GF-D8 (cell line): Measurements from ENCODE around the gene FTO.
A peak's percentile ranks its signal among the peaks of the same experiment; 100 is the strongest.

ENCODE experiments used
- DNase-seq: peaks from one replicate; lab custom pipeline; 2025; lab: John Stamatoyannopoulos, UW

FTO gene

DNA sequence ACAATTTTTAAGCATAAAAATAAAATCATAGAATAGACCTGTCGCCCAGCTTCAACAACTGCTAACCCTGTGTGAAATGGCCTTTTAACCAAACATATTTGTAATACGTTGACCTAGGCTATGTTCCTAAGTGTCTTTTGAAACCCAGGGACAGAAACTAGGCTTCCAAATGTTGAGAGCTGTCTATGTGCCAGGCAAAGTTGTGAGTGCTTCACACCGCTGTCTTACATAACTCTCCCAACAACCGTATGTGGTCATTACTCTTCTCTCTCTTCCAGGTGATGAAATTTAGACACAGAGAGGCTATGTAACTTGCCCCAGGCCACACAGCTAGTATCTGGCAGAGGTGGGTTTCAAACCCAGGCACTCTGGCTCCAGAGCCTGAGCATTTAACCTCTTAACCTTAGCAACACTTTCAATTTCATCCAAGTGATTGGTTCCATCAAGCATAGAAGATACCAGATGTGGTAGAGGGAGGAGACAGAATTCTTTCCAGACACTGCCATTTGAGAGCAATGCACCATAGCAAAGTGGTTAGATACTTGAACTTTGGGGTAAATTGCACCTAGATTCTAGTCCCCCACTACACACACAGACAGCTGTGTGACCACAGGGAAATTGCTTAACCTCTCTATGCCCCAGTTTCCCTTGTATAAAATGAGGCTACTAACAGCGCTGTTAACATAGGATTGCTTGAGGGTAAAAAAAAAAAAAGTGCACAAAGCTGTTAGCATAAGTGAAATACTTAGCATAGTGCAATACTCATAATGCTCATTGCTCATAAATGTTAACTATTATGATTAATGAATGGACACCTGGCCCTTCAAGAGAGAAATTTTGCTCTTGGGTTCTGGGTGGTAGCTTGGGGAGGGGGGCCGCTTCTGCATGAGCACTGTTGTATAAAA, 422.0 kb downstream of the FTO start:
- peak; percentile 62 for DNase-seq

GRCh38 chr16:54126907-54127306, 423.0 kb downstream of the FTO start:
- DNase-seq, result no peak

DNA sequence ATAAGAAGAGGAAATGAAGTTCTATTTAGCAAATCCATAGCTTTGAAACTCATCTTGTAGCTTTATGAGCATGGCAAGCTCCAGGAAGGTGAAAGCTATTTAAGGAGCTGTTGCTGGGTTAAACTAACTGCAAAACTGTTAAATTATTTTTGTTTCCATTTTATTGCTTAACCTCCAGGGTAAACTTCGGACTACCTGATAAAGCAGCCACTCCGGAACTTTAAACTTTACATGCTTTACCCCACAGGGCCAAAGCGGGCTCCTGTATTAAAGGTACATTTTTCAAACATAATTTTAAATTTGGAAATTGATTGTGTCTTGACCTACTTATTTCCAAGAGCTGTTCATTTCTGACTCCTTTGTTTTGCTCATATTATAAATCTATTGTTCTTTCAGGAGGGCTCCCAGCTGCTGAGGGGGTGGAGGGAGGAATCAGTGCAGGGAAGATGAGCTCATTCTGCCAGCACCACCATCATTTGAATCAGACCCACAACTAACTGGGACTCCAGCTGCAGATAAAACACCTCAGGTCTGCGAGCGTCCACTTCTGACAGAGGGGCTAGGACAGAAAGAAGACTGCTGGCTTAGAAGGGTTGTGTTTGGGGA, 424.8 kb downstream of the FTO start:
- DNase-seq, result no peak

DNA sequence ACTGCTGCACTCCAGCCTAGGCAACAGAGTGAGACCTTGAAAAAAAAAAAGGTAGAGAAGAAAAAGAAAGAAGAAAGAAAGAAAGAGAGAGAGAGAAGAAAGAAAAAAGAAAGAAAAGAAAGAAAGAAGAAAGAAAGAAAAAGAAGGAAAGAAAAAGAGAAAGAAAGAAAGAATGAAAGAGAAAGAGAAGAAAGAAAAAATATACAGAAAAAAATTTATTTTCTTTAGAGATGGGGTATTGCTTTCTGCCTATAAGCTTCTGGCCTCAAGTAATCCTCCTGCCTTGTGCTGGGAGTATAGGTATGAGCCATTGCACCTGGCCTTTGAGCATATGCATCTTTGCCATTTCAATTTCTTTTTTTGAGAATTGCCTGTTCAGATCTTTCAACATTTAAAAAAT, 425.9 kb downstream of the FTO start:
- no peak for DNase-seq

- DNase-seq, result peak; percentile 81
Measured at GRCh38 chr16:54135361-54136275, 431.7 kb downstream of the FTO start.

GRCh38 chr16:54136276-54136625, 432.3 kb downstream of the FTO start:
- no peak for DNase-seq

DNA sequence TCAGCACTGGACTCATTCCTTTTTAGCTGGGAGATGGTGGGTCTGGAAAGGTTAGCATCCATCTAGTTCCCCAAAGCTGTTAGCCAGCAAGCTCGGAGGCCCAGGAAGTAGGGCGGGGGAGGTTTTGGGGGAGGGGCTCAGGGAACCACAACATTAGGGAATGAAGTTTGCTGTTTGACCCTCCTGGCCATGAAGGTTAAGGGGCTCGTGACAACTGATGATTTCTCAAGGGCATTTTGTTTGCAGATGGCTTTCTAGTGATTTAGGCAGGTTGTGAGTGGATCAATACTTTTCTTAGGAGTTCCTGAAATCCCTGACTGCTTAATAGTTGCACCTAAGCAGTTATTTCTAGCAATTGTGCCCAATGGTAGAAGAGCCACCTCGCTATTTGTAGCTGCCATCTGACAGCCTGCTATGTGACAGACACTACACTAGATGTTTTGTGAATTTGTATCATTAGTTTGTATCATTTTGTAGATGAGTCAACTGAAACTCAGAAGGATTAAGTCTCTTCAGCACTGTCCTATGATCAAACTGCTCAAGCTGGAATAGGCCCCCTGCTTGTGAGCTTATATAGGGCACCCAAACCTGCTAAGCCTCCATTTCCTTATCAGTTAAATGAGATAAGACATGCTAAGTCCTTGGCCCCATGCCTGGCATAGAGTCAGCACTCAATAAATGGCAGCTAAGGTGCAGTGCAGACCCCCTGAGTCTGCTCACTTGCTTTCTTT, 436.3 kb downstream of the FTO start:
- DNase-seq, result no peak

DNA sequence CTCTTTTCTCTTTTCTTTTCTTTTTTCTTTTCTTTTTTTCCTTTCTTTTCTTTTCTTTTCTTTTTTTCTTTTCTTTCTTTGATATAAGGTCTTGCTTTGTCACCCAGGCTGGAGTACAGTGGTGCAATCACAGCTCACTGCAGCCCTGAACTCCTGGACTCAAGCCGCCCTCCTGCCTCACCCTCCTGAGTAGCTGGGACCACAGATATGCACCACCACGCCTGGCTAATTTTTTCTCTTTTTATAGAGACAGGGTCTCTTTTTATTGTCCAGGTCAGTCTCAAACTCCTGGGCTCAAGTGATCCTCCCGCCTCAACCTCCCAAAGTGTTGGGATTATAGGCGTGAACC, 436.8 kb downstream of the FTO start:
- DNase-seq, result no peak

DNA sequence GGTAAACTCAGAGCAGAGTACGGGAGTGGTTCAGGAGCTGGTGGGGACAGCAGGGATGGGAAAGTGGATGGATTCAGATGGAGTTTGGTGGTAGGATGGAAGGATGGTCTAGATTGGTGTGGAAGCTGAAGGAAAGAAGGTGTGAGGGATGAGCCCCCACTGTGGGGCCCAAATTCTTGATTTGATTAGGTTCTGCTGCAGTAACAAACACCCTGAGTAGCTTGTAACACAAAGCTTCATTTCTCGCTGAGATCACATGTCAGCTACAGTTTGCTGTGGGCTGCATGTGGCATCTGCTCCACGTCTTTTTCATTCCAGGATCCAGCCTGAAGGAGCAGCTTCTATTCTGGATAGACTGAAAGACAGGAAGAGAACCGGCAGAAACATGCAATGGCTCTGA, 438.8 kb downstream of the FTO start:
- DNase-seq, result no peak

- DNase-seq, result no peak
Measured at GRCh38 chr16:54143410-54143809, 439.5 kb downstream of the FTO start.

- DNase-seq, result no peak
Measured at GRCh38 chr16:54143934-54144571, 440.1 kb downstream of the FTO start.

GRCh38 chr16:54144572-54144947, 440.6 kb downstream of the FTO start:
- no peak for DNase-seq

DNA sequence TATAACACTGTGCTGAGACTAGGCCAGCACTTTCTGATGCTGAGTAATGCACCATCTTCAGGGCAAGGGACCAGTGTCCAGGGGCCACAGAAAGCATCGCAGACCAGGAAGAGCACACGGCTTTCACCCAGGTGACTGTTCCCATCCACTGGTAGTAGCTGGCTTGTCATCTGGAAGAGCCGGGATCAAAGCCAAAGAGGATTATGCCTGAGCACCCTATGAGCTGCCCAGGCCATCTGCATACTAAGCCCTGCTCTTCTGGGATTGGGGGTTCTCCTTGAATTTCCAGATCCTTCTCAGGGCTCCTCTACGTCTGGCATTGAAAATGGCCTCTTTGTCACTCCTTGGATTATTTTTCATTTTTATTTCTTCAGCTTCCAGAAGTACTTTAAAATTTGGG, 441.9 kb downstream of the FTO start:
- no peak for DNase-seq

DNA sequence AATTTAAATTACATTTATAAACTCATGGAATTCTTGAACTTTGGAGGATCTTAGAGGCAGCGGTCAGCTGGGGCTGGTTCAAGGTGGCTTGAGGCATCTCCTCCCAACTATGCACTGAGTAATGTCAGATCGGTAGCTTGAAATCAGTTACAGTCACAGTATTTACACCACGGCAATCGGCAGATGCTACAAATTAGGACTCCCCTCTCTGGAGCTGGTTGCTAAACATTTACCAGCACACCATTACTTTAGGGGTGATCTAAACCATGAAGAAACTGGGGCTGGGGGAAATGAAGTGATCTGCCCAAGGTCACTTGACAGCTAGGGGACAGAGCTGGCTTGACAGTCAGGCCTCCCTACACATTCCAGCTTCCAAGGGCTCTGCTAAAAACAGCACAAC, 445.0 kb downstream of the FTO start:
- no peak for DNase-seq

GRCh38 chr16:54150861-54151260, 446.9 kb downstream of the FTO start:
- no peak for DNase-seq

DNA sequence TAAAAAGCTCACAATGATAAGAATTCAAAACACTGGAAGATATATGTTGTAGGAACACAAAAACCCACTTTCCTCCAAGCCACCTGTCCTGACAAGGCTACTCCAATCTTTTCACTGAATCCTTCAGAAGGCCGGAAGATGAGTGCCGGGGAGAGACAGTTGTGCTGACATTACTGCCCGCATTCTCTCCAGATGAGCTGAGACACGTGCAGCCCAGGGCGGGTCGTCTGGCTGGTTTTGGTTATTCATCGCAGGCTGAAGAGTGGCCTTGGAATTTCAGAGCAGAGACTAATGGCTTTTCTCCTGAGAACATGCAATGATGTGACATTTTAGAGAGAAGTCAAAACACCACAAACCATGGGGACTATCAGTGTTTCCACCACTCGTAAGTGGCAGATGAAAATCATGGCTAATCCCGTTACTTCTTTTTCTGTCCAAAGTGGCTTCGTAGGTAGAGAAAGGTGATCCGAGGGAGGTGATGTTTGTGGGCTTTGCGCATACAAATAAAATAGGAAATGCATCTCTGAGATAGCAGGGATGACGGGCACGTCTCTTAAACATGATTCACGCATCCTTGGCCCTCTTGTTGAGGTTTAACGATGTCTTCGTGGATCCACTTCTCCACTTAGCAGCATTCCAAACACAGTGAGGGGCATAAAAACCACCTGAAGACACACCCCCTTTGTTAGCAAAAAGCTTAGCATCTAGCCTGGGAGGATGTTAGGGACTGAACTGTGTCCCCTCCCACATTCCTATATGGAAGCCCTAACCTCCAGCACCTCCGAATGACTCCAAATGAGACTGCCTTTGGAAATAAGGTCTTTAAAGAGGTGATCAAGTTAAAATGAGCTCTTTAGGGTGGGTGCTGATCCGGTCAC, 448.6 kb downstream of the FTO start:
- DNase-seq, result no peak

DNA sequence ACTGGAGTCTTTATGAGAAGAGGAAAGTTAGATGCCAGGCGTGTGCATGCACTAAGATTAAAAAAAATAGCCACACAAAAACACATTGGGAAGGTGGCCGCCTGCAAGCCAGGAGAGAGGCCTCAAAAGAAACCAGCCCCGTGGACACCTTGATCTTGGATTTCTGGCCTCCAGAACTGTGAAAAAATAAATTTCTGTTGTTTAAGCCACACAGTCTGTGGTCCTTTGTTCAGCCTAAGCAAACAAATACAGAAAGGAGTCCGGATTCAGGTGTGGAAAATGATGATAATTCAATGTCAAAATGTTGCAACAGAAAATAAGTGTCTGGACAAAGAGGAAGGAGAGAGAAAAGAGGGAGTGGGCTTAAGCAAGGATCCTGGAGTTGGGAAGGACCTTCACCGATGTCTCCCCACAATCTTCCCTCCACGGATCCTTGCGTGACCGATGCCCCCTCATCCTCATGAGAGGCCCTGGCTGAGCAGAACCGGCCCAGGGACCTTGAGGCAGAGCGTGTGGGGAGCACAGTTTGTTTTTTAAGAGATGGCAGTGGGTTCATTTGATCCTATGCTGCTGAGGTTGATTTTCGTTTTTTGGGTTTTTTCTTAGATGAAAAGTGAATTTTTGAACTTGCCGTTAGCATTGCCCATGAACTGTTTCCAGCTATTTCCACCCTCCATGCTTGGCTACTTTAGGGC, 449.4 kb downstream of the FTO start:
- DNase-seq, result no peak

- no peak for DNase-seq
Measured at GRCh38 chr16:54156349-54156748, 452.4 kb downstream of the FTO start.

GRCh38 chr16:54158986-54159385, 455.0 kb downstream of the FTO start:
- DNase-seq, result no peak

DNA sequence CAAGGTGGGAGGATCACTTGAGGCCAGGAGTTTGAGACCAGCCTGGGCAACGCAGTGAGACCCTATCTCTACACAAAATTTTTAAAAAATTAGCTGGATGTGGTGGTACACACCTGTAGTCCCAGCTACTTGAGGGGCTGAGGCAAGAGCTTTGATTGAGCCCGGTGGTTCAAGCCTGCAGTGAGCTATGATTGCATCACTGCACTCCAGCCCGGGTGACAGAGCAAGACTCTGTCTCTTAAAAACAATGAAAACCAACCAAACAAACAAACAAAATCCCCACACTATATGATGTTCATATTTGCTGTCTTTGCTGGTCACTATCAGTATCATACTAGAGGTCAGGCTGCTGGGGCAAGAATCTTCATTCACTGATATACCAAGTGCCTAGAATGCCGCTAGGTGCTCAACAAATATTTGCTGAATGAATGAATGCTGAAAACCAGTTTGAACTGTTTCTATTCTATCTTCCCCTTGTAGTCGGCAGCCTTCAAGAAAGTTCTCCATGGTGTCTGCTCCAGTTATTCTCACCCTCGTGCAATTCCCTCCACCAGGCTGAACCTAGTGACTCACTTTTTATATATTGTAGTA, 455.6 kb downstream of the FTO start:
- DNase-seq, result no peak
